GM23338 (cell line): ENCODE data around the gene BARX1. TPM values are rescaled to one million over a fixed set of nuclear protein-coding genes. Genes with fewer than 3 reads are reported as not detected.

Experiments used
- ATAC-seq: fragments of 200-7000 bp; cut with Tn5 transposase; 3 replicates; pipeline ENCODE4 v1.9.1; 2020
- DNase-seq: peaks from one replicate; pipeline ENCODE4 v3.0.0-alpha.2; 2015; ENCODE audit warnings: low spot score
- H2AFZ ChIP-seq: fragments of 200-600 bp; sonication (generic); 2 replicates; pipeline ENCODE4 v1.8.0; 2016; ENCODE audit warnings: antibody characterized with exemption, mild to moderate bottlenecking, moderate library complexity
- H3F3A ChIP-seq: fragments of 200-600 bp; sonication (generic); replicated peaks from 2 replicates; pipeline ENCODE4 v1.8.0; 2017; ENCODE audit warnings: antibody characterized with exemption, mixed run types, low read depth
- H3K27ac ChIP-seq: fragments of 200-600 bp; sonication (generic); 2 replicates; pipeline ENCODE4 v1.6.1; 2016; ENCODE audit warnings: low read depth
- H3K27me3 ChIP-seq: fragments of 200-600 bp; sonication (generic); 2 replicates; pipeline ENCODE4 v1.8.0; 2016; ENCODE audit warnings: mild to moderate bottlenecking, mixed run types, moderate library complexity; ENCODE audit not compliant: insufficient read depth
- H3K36me3 ChIP-seq: fragments of 200-600 bp; sonication (generic); 2 replicates; pipeline ENCODE4 v1.8.0; 2016; ENCODE audit warnings: mild to moderate bottlenecking; ENCODE audit not compliant: insufficient read depth
- H3K4me1 ChIP-seq: fragments of 200-600 bp; sonication (generic); 2 replicates; pipeline ENCODE4 v1.8.0; 2016; ENCODE audit warnings: mild to moderate bottlenecking, moderate library complexity; ENCODE audit not compliant: insufficient read depth
- H3K4me2 ChIP-seq: fragments of 200-600 bp; sonication (generic); 2 replicates; pipeline ENCODE4 v1.7.1; 2017; ENCODE audit warnings: mixed run types
- H3K4me3 ChIP-seq: fragments of 200-600 bp; sonication (generic); 2 replicates; pipeline ENCODE4 v1.6.1; 2016; ENCODE audit warnings: mixed run types
- H3K79me2 ChIP-seq: fragments of 200-600 bp; sonication (generic); replicated peaks from 2 replicates; pipeline ENCODE4 v1.8.0; 2017; ENCODE audit warnings: mild to moderate bottlenecking; ENCODE audit not compliant: insufficient read depth
- H3K9me2 ChIP-seq: fragments of 200-600 bp; sonication (generic); 2 replicates; pipeline ENCODE4 v1.8.0; 2017; ENCODE audit not compliant: insufficient read depth
- H4K20me1 ChIP-seq: fragments of 200-600 bp; sonication (generic); replicated peaks from 2 replicates; pipeline ENCODE4 v1.8.0; 2017; ENCODE audit warnings: mild to moderate bottlenecking; ENCODE audit not compliant: insufficient read depth
- H3K27ac Mint-ChIP-seq: 2 replicates; pipeline ENCODE4 v1.8.0; 2020; ENCODE audit warnings: inconsistent platforms, mild to moderate bottlenecking, moderate library complexity, mixed read lengths
- H3K27me3 Mint-ChIP-seq: 3 replicates; pipeline ENCODE4 v1.8.0; 2022; ENCODE audit warnings: low read depth, mild to moderate bottlenecking, moderate library complexity, mixed read lengths, inconsistent platforms; ENCODE audit not compliant: insufficient read depth, poor library complexity
- H3K36me3 Mint-ChIP-seq: 3 replicates; pipeline ENCODE4 v1.8.0; 2021; ENCODE audit warnings: low read depth, mild to moderate bottlenecking, inconsistent platforms, moderate library complexity, mixed read lengths
- H3K4me1 Mint-ChIP-seq: 3 replicates; pipeline ENCODE4 v1.8.0; 2020; ENCODE audit warnings: mild to moderate bottlenecking, inconsistent platforms, mixed read lengths
- H3K4me3 Mint-ChIP-seq: 3 replicates; pipeline ENCODE4 v1.8.0; 2021; ENCODE audit warnings: moderate library complexity, mild to moderate bottlenecking, inconsistent platforms, mixed read lengths
- H3K9me3 Mint-ChIP-seq: 3 replicates; pipeline ENCODE4 v1.8.0; 2020; ENCODE audit warnings: moderate library complexity, mild to moderate bottlenecking, inconsistent platforms, mixed read lengths
- CTCF ChIP-seq, 2 experiments: fragments of 200-600 bp in 1 of 2; sonication (generic) in 1 of 2; conservative IDR thresholded peaks; 2 replicates each; pipeline versions ENCODE4 v1.5.1 to v1.6.1; 2016 to 2017; ENCODE audit warnings: antibody characterized with exemption in 2 of 2, low read depth in 2 of 2, mild to moderate bottlenecking in 2 of 2, moderate library complexity in 1 of 2
- ETS1 ChIP-seq: IDR thresholded peaks from 2 replicates; pipeline ENCODE4 v1.6.1; 2016; ENCODE audit warnings: antibody characterized with exemption
- EZH2 ChIP-seq: fragments of 200-600 bp; sonication (generic); IDR thresholded peaks from one replicate; pipeline ENCODE4 v1.8.0; 2017; ENCODE audit warnings: antibody characterized with exemption, mild to moderate bottlenecking, low read depth; ENCODE audit not compliant: unreplicated experiment
- EZH2phosphoT487 ChIP-seq: fragments of 200-600 bp; sonication (generic); IDR thresholded peaks from one replicate; pipeline ENCODE4 v1.8.1; 2018; ENCODE audit warnings: antibody characterized with exemption; ENCODE audit not compliant: unreplicated experiment
- NANOG ChIP-seq: IDR thresholded peaks from 2 replicates; pipeline ENCODE4 v1.6.1; 2016; ENCODE audit warnings: antibody characterized with exemption, borderline replicate concordance
- POLR2AphosphoS5 ChIP-seq: IDR thresholded peaks from 2 replicates; pipeline ENCODE4 v1.6.1; 2016; ENCODE audit warnings: antibody characterized with exemption, low read depth
- STAT1 ChIP-seq: IDR thresholded peaks from one replicate; pipeline ENCODE4 v1.6.1; 2016; ENCODE audit warnings: antibody characterized with exemption; ENCODE audit not compliant: unreplicated experiment
- ZNF114 ChIP-seq: fragments of 250-450 bp; sonication (Bioruptor Pico); IDR thresholded peaks from 2 replicates; pipeline ENCODE4 v1.5.0; 2020; ENCODE audit warnings: mild to moderate bottlenecking, moderate library complexity
- ZNF331 ChIP-seq: fragments of 250-450 bp; sonication (Bioruptor Pico); IDR thresholded peaks from 2 replicates; pipeline ENCODE4 v1.5.0; 2020; ENCODE audit warnings: low read depth, mild to moderate bottlenecking, moderate library complexity
- ZNF462 ChIP-seq: fragments of 250-450 bp; sonication (Bioruptor Pico); IDR thresholded peaks from 2 replicates; pipeline ENCODE4 v1.5.0; 2020; ENCODE audit warnings: mild to moderate bottlenecking, moderate library complexity
- polyA plus RNA-seq: library from polyadenylated mRNA; unstranded; fragments of >200 nt; fragmentation: Nextera tagmentation; extraction: Ambion mirVana; gene quantifications from 2 replicates; pipeline ENCODE4 v1.2.1, GENCODE V29; 2016
- total RNA-seq: library from RNA; depleted of rRNA; stranded (reverse); fragments of >200 nt; shearing (Covaris generic); gene quantifications from 2 replicates; pipeline ENCODE4 v1.2.3, GENCODE V29; 2014

BARX1 gene
- total and polyA plus RNA-seq, 2 experiments from 2014 or later = 0.87 to 1.6 TPM

GRCh38 chr9:93911136-93911745 lies 43.9 kb downstream of the BARX1 start:
- Mint-ChIP-seq H3K27me3 (peaks cover 12% of the 10 kb centered on the region), H3K4me3 (no peak overlapping the region), H3K27ac (no peak overlapping the region), H3K9me3 (no peaks in the 10 kb centered on the region), H3K36me3 (no peaks in the 10 kb centered on the region), H3K4me1 (peaks cover 15% of the 10 kb centered on the region; the same call in 2 of the 3 replicates)
- Histone ChIP-seq H2AFZ (no peak overlapping the region), H3K9me2 (no peaks in the 10 kb centered on the region; the same call in 1 of the 2 replicates), H3K4me2 (no peak overlapping the region), H3K4me1 (no peaks in the 10 kb centered on the region), H3F3A (no peaks in the 10 kb centered on the region), H3K27me3 (no peaks in the 10 kb centered on the region), H4K20me1 (no peaks in the 10 kb centered on the region), H3K27ac (no peak overlapping the region), H3K36me3 (no peaks in the 10 kb centered on the region), H3K79me2 (no peaks in the 10 kb centered on the region), H3K4me3 (no peak overlapping the region)
- ATAC-seq (no peak), DNase-seq (no peak)
- TF ChIP-seq EZH2phosphoT487 (no peak), ZNF462 (CRISPR knock-in tag) (no peak), EZH2 (no peak), NANOG (no peak), CTCF (conservative IDR thresholded peaks at IDR 0.05; ENCODE audit: low read depth in 2 of 2) (no peak), ZNF331 (CRISPR knock-in tag) (no peak), POLR2AphosphoS5 (no peak), ETS1 (no peak), STAT1 (no peak), ZNF114 (CRISPR knock-in tag) (no peak)
